Measurements from ENCODE around the gene VPS26B. TPM values are rescaled to one million over a fixed set of nuclear protein-coding genes. Genes with fewer than 3 reads are reported as not detected.

Gene VPS26B
- total and polyA plus RNA-seq, 2 experiments from 2014 or later, result 10.1 to 29.1 TPM

- peak; percentile 11; the same call in 2 of the 3 replicates for ATAC-seq
- Histone ChIP-seq H3F3A (replicated peaks; ENCODE audit: low read depth) (no peaks in the 10 kb centered on the region; the same call in 1 of the 2 replicates), H3K79me2 (replicated peaks; ENCODE audit: insufficient read depth) (peaks cover 24% of the 10 kb centered on the region), H3K4me2 (no peak overlapping the region), H3K27me3 (ENCODE audit: insufficient read depth) (no peaks in the 10 kb centered on the region), H2AFZ (no peak overlapping the region), H3K36me3 (ENCODE audit: insufficient read depth) (peaks cover 21% of the 10 kb centered on the region), H3K27ac (ENCODE audit: low read depth) (no peak overlapping the region), H3K9me2 (ENCODE audit: insufficient read depth) (no peaks in the 10 kb centered on the region), H3K4me1 (ENCODE audit: insufficient read depth) (peaks cover 12% of the 10 kb centered on the region), H3K4me3 (no peak overlapping the region), H4K20me1 (replicated peaks; ENCODE audit: insufficient read depth) (no peaks in the 10 kb centered on the region)
- no peak for TF ChIP-seq ZNF462 (CRISPR knock-in tag; IDR thresholded peaks at IDR 0.05)
- no peak for TF ChIP-seq EZH2phosphoT487 (IDR thresholded peaks at IDR 0.05; ENCODE audit: unreplicated experiment)
- Mint-ChIP-seq H3K9me3 (no peaks in the 10 kb centered on the region), H3K4me1 (peaks cover 23% of the 10 kb centered on the region), H3K4me3 (no peak overlapping the region), H3K27ac (no peak overlapping the region), H3K36me3 (ENCODE audit: low read depth) (peaks cover 72% of the 10 kb centered on the region), H3K27me3 (ENCODE audit: insufficient read depth, low read depth, poor library complexity) (peaks cover 2% of the 10 kb centered on the region)
- no peak for DNase-seq (ENCODE audit: low spot score)
Observed at GRCh38 chr11:134282121-134283045, 57.9 kb downstream of the VPS26B start.

GRCh38 chr11:134283461-134284230 lies 59.2 kb downstream of the VPS26B start:
- H3K4me1 Mint-ChIP-seq, result peaks cover 25% of the 10 kb centered on the region
- Histone ChIP-seq H3K4me1 (ENCODE audit: insufficient read depth) (0 out of 2 replicates have a peak, but pooled peaks cover 11% of the 10 kb centered on the region), H3K79me2 (replicated peaks; ENCODE audit: insufficient read depth) (peaks cover 16% of the 10 kb centered on the region), H3K4me2 (no peak overlapping the region), H3K36me3 (ENCODE audit: insufficient read depth) (peaks cover 14% of the 10 kb centered on the region), H4K20me1 (replicated peaks; ENCODE audit: insufficient read depth) (no peaks in the 10 kb centered on the region), H3F3A (replicated peaks; ENCODE audit: low read depth) (no peaks in the 10 kb centered on the region), H2AFZ (no peak overlapping the region), H3K4me3 (no peak overlapping the region), H3K27ac (ENCODE audit: low read depth) (no peak overlapping the region), H3K9me2 (ENCODE audit: insufficient read depth) (no peaks in the 10 kb centered on the region), H3K27me3 (ENCODE audit: insufficient read depth) (no peaks in the 10 kb centered on the region)
- no peak overlapping the region for H3K4me3 Mint-ChIP-seq
- ATAC-seq (no peak), DNase-seq (ENCODE audit: low spot score) (no peak)
- no peak overlapping the region for H3K27ac Mint-ChIP-seq
- no peaks in the 10 kb centered on the region for H3K27me3 Mint-ChIP-seq (ENCODE audit: insufficient read depth, low read depth, poor library complexity)
- H3K36me3 Mint-ChIP-seq (ENCODE audit: low read depth), result peaks cover 65% of the 10 kb centered on the region
- H3K9me3 Mint-ChIP-seq, result no peaks in the 10 kb centered on the region
- TF ChIP-seq EZH2phosphoT487 (IDR thresholded peaks at IDR 0.05; ENCODE audit: unreplicated experiment) (no peak), POLR2AphosphoS5 (IDR thresholded peaks at IDR 0.05; ENCODE audit: low read depth) (no peak), ETS1 (IDR thresholded peaks at IDR 0.05) (no peak), REST (IDR thresholded peaks at IDR 0.05; ENCODE audit: unreplicated experiment) (no peak), ZNF331 (CRISPR knock-in tag; IDR thresholded peaks at IDR 0.05; ENCODE audit: low read depth) (no peak), EZH2 (IDR thresholded peaks at IDR 0.05; ENCODE audit: low read depth, unreplicated experiment) (no peak)
